Fibroblast of lung (primary cell): ENCODE data around the gene SLC17A9. TPM values are rescaled to one million over a fixed set of nuclear protein-coding genes. Genes with fewer than 3 reads are reported as not detected.

Source experiments
- DNase-seq, 2 donors: peaks; one replicate each; pipeline versions ENCODE4 v3.0.0 to v3.0.0-alpha.2; 2010; ENCODE audit warnings: low read depth in 2 of 2
- H2AFZ ChIP-seq: 2 replicates; pipeline ENCODE4 v1.5.1; 2012; ENCODE audit warnings: low read length, control low read depth, inconsistent platforms
- H3K27ac ChIP-seq: 2 replicates; pipeline ENCODE4 v1.5.1; 2011; ENCODE audit warnings: low read length, control low read depth; ENCODE audit not compliant: insufficient read depth
- H3K27me3 ChIP-seq: 2 replicates; pipeline ENCODE4 v1.5.1; 2011; ENCODE audit warnings: mild to moderate bottlenecking, low read length; ENCODE audit not compliant: control insufficient read depth, insufficient read depth
- H3K36me3 ChIP-seq: 2 replicates; pipeline ENCODE4 v1.5.1; 2011; ENCODE audit warnings: low read length; ENCODE audit not compliant: control insufficient read depth, insufficient read depth
- H3K4me1 ChIP-seq: 2 replicates; pipeline ENCODE4 v1.5.1; 2011; ENCODE audit warnings: low read length; ENCODE audit not compliant: control insufficient read depth, insufficient read depth; ENCODE audit errors: extremely low read depth
- H3K4me2 ChIP-seq: 2 replicates; pipeline ENCODE4 v1.5.1; 2011; ENCODE audit warnings: low read length, control low read depth; ENCODE audit not compliant: insufficient read depth; ENCODE audit errors: extremely low read depth
- H3K4me3 ChIP-seq, 4 experiments: fragments of 200-600 bp in 1 of 4; sonication (generic) in 1 of 4; replicated peaks in 1 of 4; 2 replicates each; pipeline ENCODE4 v1.5.1; 2011 to 2016; ENCODE audit warnings: low read length in 4 of 4, low read depth in 3 of 4, mild to moderate bottlenecking in 3 of 4, control low read depth in 2 of 4, inconsistent platforms in 1 of 4, mixed read lengths in 1 of 4; ENCODE audit not compliant: insufficient read depth in 1 of 4; ENCODE audit errors: control extremely low read depth in 1 of 4
- H3K79me2 ChIP-seq: 2 replicates; pipeline ENCODE4 v1.5.1; 2012; ENCODE audit warnings: mild to moderate bottlenecking, low read length, inconsistent platforms; ENCODE audit not compliant: control insufficient read depth, insufficient read depth
- H3K9ac ChIP-seq: 2 replicates; pipeline ENCODE4 v1.5.1; 2011; ENCODE audit warnings: mild to moderate bottlenecking, low read length, control low read depth; ENCODE audit not compliant: insufficient read depth
- H3K9me3 ChIP-seq: 2 replicates; pipeline ENCODE4 v1.5.1; 2012; ENCODE audit warnings: low read depth, low read length; ENCODE audit not compliant: control insufficient read depth, insufficient read depth
- H4K20me1 ChIP-seq: 2 replicates; pipeline ENCODE4 v1.5.1; 2011; ENCODE audit warnings: low read length; ENCODE audit not compliant: control insufficient read depth, insufficient read depth; ENCODE audit errors: extremely low read depth
- EZH2 ChIP-seq: IDR thresholded peaks from 2 replicates; pipeline ENCODE4 v1.5.1; 2012; ENCODE audit warnings: low read length, control low read depth, mild to moderate bottlenecking; ENCODE audit errors: missing control alignments
- polyA plus RNA-seq, 2 donors: library from polyadenylated mRNA; depleted of rRNA in 1 of 2; stranded (reverse) in 1 of 2; unstranded in 1 of 2; fragments of >200 nt; gene quantifications; 2 replicates each; pipeline ENCODE4 v1.2.1, GENCODE V29; 2011 to 2012; ENCODE audit warnings: missing spikeins in 1 of 2
- total RNA-seq: library from RNA; depleted of rRNA; stranded (reverse); fragments of >200 nt; gene quantifications from 2 replicates; pipeline ENCODE4 v1.2.1, GENCODE V29; 2014
- TF ChIP-seq, protein P1 (sequence below), 2 donors: IDR thresholded peaks in 1 of 2; conservative IDR thresholded peaks in 1 of 2; 1 replicate in 1 of 2; 2 replicates in 1 of 2; pipeline ENCODE4 v1.5.1; 2011 to 2012; ENCODE audit warnings: low read length in 2 of 2, control low read depth in 1 of 2, inconsistent platforms in 1 of 2, low read depth in 1 of 2, mild to moderate bottlenecking in 1 of 2

Gene SLC17A9
- total and polyA plus RNA-seq, 2 donors (not counting 1 experiment from before 2014, with no cell fraction given), result 6.4 to 6.8 TPM

DNA sequence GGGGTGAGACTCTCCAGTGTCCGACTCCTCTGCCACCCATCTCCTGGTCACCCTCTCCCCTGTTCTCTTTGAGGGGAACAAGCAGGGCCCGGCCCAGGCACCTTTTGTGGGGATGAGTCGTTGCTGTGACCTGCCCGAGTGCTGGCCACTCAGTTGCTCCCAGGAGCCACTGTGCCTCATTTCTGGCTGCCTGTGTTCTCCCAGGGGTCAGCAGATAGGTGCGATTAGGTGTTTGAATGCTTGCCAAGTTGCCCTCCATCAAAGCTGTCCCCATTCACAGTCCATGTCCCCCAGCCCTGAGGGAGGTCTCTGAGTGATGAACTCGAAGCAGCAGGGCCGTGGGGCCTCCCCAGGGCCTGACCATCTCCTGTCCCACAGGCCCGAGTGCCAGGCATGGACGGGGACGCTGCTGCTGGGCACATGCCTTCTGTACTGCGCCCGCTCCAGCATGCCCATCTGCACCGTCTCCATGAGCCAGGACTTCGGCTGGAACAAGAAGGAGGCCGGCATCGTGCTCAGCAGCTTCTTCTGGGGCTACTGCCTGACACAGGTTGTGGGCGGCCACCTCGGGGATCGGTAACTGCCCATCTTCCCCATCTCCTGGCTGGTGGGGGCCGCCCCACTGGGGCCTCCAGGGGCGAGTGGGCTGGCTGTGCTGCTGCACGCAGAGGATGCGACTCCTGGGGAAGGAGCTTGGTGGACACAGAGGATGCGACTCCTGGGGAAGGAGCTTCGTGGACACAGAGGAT is 4.1 kb downstream of the SLC17A9 start:
- H3K9me3 ChIP-seq, result no peaks in the 10 kb centered on the region
- peaks cover 7% of the 10 kb centered on the region for H3K4me1 ChIP-seq
- H3K36me3 ChIP-seq, result no peaks in the 10 kb centered on the region
- no peak overlapping the region for H3K27ac ChIP-seq
- DNase-seq, result no peak
- H3K79me2 ChIP-seq, result no peaks in the 10 kb centered on the region
- no peak overlapping the region for H2AFZ ChIP-seq
- no peaks in the 10 kb centered on the region for H3K27me3 ChIP-seq
- no peak overlapping the region for H3K9ac ChIP-seq
- no peak overlapping the region for H3K4me2 ChIP-seq
- H3K4me3 ChIP-seq, result no peak overlapping the region
- TF ChIP-seq EZH2, result no peak
- no peaks in the 10 kb centered on the region for H4K20me1 ChIP-seq

DNA sequence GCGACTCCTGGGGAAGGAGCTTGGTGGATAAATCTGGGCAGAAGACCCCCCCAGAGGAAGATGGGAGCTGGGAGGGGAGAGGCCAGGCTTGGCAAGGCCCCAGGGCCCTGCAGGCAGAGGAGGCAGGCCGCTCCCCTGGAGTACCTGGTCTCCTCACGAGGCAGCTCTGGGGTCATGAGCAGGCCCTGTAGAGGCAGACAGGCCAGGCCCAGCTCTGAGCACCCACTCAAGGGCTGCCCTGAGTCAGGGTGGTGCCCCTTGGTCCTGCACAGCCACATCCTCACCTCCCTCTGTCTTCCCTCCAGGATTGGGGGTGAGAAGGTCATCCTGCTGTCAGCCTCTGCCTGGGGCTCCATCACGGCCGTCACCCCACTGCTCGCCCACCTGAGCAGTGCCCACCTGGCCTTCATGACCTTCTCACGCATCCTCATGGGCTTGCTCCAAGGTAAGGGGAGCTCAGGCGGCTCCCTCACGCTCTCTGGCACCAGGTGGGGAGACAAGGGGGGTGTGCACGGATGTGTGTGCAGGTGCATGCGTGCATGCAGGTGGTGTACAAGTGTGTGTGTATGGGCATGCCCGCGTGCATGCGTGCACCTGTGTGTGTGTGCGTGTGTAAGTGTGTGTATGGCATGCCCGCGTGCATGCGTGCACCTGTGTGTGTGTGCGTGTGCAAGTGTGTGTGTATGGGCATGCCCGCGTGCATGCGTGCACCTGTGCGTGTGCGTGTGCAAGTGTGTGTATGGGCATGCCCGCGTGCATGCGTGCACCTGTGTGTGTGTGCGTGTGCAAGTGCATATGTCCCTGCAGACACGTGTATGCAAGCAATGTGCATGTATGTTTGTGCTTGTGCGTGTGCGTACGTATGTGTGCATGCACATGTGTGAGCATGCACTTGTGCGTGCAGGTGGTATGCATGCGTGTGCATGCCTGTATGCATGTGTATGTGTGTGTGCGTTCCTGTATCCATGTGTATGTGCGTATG is 4.9 kb downstream of the SLC17A9 start:
- H3K27ac ChIP-seq, result no peak overlapping the region
- H3K9ac ChIP-seq, result no peak overlapping the region
- no peak overlapping the region for H3K4me2 ChIP-seq
- no peak overlapping the region for H3K4me3 ChIP-seq
- TF ChIP-seq EZH2, result no peak
- TF ChIP-seq, protein P1, sequence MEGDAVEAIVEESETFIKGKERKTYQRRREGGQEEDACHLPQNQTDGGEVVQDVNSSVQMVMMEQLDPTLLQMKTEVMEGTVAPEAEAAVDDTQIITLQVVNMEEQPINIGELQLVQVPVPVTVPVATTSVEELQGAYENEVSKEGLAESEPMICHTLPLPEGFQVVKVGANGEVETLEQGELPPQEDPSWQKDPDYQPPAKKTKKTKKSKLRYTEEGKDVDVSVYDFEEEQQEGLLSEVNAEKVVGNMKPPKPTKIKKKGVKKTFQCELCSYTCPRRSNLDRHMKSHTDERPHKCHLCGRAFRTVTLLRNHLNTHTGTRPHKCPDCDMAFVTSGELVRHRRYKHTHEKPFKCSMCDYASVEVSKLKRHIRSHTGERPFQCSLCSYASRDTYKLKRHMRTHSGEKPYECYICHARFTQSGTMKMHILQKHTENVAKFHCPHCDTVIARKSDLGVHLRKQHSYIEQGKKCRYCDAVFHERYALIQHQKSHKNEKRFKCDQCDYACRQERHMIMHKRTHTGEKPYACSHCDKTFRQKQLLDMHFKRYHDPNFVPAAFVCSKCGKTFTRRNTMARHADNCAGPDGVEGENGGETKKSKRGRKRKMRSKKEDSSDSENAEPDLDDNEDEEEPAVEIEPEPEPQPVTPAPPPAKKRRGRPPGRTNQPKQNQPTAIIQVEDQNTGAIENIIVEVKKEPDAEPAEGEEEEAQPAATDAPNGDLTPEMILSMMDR (conservative IDR thresholded peaks at IDR 0.05 in 1 of 2, IDR thresholded peaks at IDR 0.05 in 1 of 2; ENCODE audit: low read depth in 1 of 2, low read length in 2 of 2), result no peak
- H3K9me3 ChIP-seq, result no peaks in the 10 kb centered on the region
- no peak for DNase-seq
- H3K79me2 ChIP-seq, result no peaks in the 10 kb centered on the region
- no peaks in the 10 kb centered on the region for H3K27me3 ChIP-seq
- no peak overlapping the region for H2AFZ ChIP-seq
- H3K36me3 ChIP-seq, result no peaks in the 10 kb centered on the region
- peaks cover 7% of the 10 kb centered on the region for H3K4me1 ChIP-seq
- no peaks in the 10 kb centered on the region for H4K20me1 ChIP-seq

GRCh38 chr20:62958388-62959100 is 6.0 kb downstream of the SLC17A9 start:
- H3K79me2 ChIP-seq, result no peaks in the 10 kb centered on the region
- no peak overlapping the region for H3K4me3 ChIP-seq
- TF ChIP-seq, protein P1 (conservative IDR thresholded peaks at IDR 0.05 in 1 of 2, IDR thresholded peaks at IDR 0.05 in 1 of 2; ENCODE audit: low read depth in 1 of 2, low read length in 2 of 2), result no peak
- no peak overlapping the region for H3K9ac ChIP-seq
- H3K27me3 ChIP-seq, result no peaks in the 10 kb centered on the region
- no peaks in the 10 kb centered on the region for H4K20me1 ChIP-seq
- no peak overlapping the region for H3K4me2 ChIP-seq
- H3K9me3 ChIP-seq, result no peaks in the 10 kb centered on the region
- H3K36me3 ChIP-seq, result no peaks in the 10 kb centered on the region
- peaks cover 2% of the 10 kb centered on the region for H3K4me1 ChIP-seq
- H3K27ac ChIP-seq, result no peak overlapping the region
- DNase-seq, result no peak
- no peak overlapping the region for H2AFZ ChIP-seq
